Activated CD8-positive, alpha-beta memory T cell treated with anti-CD3 and anti-CD28 coated beads, Interleukin-2, amount 50 U/mL, for 24 hours (primary cell): Measurements from ENCODE around the gene ZFYVE28.

Experiments used
- DNase-seq: peaks from one replicate; pipeline ENCODE4 v3.0.0-alpha.2; 2020; ENCODE audit errors: extremely low read depth

Gene ZFYVE28

DNA sequence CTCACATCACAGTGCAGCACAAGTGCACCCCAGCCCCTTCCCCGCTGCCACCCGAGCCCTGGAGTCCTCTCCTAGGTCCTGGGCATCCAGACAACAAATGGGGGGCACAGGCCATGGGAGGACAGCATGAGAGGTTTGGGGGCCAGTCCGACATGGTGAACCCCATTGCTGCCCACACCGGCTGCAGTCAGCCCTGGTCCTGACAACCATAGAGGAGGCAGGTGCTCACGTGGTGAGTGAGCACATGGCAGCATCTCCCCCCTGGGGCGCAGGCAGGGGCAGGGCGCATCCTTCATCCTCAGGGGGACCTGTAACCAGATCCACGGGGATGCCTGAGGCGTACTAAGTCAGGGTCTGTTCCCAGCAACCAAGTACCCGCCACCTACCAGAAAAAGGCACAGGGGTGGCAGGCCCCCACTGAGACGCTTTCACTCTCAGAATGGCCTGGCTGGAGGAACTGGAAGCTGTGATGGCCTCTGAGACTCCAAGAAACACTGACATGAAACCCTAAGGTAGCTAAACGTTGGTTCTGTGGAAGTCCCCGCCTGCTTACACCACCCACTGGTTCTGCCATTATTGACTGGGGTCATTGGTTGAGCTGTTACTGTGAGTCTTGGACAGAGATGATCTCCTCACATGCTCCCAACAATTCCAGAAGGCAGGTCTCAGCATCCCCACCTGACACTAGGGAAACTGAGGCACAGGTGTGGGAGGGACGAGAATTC, 6.5 kb downstream of the ZFYVE28 start:
- DNase-seq, result no peak

DNA sequence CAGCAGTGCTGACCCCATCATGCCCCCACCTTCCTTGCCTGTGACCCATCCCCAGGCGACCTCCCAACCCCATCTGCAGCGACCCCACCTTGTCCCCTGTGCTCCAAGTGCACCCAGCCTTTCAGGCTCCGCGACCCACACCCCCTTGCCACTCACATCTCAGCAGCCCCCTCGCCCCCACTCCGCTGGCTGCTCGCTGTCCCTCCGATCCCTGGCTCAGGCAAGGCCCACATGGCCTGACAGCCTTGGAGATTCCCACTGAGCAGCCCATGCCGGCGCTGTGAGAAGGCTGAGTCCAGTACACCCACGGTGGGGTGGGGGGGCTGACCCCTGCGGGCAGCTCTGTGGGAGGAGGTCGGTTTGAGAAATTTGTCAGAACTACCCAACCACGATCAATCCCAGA, 9.1 kb downstream of the ZFYVE28 start:
- no peak for DNase-seq

DNA sequence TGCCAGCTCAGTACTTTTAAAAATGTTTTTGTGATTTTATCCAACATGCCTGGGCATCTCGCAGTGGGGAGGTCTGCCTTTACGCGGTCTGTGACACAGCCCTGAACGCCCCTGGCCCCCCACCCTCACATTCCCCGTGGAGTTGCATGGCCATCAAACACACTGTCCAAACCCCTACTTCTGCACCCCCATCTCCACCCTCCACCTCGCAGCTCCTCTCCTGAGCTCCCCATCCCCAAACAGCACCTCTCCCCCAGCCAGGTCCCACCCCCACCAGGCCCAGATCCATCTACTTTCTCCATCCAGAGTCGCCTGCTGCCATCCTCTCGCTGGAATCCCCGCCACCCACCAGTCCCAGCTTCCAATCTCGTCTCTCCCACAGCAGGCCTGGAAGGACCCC, 9.5 kb downstream of the ZFYVE28 start:
- no peak for DNase-seq

DNA sequence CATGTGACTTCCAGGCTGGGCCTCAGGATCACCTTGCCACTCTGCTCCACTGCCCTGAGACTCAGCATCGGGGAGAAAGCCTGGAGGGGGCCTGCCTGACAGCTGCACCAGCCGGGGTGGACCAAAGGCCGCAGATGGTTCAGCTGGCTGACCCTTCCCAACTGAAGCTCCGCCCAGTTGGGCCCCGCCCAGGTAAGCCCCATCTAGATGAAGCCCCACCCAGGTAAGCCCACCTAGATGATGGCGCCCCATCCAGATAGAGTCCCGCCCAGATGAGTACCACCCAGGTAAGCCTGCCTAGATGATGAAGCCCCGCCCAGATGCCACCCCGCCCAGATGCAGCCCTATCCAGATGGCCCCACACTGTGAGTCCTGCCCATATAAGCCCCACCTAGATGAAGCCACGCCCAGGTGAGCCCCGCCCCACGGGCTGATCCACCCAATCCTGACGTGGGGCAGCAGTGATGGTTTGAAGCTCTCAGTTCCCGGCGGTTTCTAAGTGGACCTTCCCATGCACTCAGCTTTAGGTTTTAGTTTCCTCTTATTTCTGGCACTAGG, 10.0 kb downstream of the ZFYVE28 start:
- DNase-seq, result no peak

DNA sequence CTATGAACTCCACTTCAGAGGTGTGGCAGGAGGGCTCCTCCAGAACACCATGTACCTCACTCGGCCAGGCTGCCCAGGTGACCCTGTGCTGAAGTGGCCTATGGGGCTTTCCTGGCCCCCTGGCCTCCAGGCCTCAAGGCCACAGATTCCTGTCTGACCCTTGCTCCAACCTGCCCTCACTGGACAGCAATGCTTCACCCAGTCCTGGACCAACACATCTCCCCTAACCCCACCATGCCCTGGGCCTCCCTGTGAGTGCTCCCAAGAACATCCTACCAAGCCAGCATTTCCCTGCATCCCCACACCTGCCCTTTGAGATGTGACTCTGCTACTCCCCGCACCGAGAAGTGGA, 10.5 kb downstream of the ZFYVE28 start:
- no peak for DNase-seq

DNA sequence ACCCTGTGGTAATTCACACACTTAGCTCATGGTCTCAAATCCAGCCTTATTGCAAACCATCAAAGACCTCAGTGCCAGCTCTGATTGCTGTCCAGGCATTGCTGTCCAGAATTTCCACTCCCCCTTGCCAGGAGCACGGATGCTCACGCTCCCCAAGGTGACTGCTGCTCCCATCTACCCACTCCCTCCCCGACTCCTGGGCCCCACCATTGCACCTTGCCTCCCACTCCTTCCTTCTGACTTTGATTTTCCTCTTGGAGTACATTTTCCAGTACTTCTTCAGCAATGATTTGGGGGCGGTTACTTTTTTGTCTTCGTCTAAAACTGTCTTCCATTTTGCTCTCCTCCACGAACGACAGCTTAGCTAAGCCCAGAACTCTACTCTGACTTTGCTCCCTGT, 11.5 kb downstream of the ZFYVE28 start:
- DNase-seq, result no peak

DNA sequence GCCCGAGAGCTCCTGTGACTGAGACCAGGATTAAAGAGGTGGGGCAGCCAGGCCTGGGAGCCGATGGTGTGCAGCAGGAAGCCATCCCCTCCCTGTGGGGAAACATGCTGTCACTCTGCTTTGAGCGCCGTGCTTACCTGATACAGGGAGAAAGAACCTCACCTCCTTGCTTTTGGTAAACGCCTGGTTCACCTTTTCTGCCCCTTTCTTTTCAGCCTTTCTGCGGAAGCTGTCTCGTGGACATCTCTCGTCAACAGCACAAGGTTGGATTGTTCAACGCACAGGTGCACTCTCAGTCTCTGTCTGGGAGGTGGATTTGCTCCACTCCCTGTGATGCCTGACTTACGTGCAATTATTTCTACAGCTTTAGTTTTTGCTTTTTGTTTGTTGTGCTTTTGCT, 12.0 kb downstream of the ZFYVE28 start:
- no peak for DNase-seq

DNA sequence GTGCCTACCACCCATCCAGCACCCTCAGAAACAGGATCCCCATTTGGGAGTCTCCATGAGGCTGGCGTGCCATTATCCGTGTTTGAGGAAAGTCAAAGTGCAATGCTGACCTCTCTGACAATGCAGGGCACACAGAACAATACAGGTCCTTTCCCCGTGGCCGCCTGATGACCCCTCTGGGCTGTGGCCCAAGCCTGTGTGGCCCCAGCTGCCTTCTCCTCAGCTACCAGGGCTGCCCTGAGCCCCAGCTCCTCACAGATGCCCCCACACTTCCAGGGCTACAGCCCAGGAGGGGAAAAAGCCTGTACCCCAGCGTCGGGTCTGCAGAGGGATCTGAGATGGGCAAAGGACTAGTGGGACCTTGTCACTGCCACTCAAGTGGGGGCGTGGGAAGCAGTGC, 15.5 kb downstream of the ZFYVE28 start:
- DNase-seq, result no peak

DNA sequence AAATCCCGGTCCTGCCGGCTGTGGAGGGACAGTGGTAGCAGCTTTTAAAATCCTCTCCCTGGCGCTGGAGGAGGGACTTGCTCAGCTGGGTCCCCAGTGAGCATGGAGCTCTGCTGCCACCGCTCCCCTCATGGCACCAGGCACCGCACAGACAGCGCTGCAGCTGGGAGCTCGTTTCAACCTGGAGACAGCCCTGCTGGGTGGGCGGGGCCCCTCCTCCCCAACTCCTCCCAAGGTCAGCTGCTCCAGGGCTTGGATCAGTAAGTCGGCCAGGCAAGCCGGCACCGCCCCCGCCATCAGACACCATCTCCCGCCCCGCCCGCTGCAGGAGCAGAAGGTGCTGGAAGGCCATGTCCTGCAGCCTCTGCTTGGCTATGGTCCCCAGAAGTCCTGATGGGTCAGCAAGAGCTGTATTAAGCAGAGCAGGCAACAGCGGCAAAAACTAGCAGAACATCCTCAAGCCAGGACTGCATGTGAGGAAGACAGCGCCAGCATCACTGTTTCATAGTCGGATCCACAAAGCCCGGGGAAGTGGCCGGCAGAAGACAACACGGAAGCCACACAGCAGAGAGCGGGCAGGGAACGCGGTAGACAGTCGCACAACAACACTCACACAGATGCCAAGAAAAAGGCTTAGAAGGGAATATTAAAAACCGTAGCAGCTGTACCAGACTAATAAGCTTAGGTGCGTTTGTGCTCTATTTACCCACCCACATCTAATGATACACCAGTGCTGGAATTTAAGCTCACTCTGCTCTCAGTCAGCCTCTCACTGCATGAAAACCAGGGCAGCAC, 16.2 kb downstream of the ZFYVE28 start:
- no peak for DNase-seq

DNA sequence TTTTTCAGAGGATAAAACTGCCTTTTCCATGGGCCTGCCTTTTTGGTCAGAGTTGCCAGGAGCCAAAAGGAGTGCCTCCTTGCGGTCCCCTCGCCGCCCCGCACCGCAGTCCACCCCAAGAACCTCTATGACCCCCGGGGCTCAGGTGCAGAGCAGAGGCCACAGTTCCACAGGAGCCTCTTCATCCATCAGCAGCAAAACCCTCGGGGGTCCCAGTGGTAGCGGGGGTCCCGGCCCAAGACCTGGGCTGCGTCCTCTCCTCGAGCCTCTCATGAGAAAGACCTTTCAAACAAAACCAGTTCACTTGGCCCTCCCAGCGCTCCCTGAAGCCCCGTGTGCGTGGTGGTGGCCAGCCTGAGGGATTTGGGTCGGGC, 16.8 kb downstream of the ZFYVE28 start:
- no peak for DNase-seq

DNA sequence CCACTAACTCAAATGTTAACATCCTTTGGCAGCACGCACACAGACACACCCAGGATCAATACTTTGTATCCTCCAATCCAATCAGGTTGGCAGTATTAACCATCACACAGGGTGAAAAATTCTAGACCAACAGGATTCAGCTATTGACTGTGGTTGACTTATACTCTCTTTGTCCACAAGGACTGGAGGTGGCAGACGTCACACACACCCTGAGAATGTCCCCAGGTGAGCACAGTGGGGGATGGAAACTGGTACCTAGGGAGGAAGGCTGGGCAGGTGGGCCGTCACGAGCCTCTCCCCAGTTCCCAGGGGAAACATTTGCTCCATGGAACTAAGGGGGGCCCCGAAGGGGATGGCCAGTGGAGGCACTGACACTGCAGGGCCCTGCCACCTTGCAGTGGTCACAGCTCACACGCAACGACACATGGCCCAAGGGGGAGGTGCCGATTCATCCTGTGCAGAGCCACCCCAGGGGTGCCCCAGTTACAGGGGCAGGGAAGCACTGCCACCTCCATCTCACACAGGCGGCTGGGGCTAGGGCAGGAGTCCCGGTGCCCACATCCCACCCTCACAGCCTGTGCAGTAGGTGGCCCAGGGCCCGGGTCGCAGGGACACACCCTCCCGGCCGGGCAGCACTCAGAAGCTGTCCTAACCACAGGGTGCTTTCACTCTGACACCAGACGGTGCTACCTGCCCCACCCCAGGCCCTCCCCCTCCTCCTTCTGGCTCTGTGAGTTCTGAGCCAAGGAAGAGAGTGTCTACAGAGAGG, 17.4 kb downstream of the ZFYVE28 start:
- DNase-seq, result no peak

DNA sequence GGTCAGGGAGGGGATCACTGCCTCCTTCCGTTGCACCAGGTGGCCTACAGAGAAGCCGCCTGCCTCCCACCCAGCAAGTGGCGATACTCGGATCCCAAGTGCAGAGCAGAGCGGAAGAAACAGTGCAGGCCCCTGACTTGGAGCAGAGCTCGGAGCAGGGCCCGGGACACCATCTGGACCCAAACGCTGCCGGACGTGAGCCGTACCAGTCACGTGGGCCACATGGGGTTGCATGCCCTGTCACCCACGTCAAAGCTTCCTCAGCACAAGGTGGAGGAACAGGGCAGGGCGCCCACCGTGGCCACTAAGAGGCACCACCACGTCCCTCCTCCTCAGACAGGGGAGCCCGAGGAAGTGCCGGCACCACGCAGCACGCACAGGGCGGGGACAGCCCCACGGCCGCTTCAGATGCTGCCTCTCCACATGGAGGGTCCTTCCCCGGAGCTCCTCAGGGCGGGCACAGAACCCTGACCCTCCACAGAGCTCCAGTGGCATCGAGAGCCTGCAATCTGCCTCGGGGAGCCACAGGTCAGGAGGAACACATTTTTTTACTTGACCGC, 18.7 kb downstream of the ZFYVE28 start:
- no peak for DNase-seq

DNA sequence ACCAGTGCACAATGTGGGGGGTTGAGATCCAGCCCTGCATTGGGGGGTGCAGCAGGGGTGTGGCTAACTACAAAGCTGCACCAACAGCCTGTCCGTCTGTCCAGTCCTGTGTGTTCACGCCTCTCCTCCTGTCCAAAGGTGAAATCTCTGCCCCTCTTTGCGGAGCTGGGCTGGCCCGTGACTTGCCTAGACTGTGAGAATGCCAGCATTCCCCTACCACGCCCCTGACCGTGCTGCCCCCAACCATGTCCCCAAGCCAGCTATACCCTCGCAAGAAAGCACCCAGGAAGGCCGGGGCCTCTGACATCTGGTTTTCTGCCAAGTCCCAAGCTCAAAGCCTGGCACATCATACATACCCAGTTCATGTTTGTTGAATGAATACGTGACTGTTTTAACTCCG, 19.2 kb downstream of the ZFYVE28 start:
- no peak for DNase-seq

DNA sequence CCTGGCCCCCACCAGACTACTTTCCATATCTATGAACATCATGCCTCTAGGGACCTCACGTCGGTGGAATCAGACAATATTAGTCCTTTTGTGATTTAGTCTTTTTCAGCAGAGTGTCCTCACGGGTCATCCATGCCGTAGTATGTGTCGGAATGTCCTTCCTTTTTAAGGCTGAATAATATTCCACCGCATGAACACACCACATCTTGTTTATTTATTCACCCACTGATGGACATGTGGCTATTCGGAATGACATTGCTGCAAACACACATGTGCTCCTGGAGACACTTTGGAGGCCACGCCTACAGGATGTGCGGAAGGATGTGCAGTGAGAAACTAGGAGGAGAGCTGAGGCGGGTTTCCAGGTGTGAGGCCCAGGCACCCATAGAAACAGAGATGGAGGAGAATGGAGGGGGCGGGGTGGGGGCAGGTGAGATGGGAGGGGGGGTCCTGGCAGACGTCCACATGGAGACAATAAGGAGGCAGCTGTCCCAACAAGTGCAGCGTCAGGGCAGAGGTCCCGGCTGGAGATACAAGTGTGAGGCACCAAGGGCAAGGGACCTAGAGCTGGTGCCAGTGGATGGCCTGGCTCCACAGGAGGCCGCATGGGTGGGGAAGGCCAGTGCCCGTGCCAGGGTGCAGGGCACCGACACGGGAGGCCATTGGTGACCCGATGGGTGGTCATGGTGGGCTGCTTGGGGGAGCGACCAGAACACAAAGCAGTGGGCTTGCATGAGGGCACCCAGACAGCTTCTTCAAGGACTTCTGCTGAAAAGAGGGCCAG, 20.7 kb downstream of the ZFYVE28 start:
- no peak for DNase-seq

DNA sequence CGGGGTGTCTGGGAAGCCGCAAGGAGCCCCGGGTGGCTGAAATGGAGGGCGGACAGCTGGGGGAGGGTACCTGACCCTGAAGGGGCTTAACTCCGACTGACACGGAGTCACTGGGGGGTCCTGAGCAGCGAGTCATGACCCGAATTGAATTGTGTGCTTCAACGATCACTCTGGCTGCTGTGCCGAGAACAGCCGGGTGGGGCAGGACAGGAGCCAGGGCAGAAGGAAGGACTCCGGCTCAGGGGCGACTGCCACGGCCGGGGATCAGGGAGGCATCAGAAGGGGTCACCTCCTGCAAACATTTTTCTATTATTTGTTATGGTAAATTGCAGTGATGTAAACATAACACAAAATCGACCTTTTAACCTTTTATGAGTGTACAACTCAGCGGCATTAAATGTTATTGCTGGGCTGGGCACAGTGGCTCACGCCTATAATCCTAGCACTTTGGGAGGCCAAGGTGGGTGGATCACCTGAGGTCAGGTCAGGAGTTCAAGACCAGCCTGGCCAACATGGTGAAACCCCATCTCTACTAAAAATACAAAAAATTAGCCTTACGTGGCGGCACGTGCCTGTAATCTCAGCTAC, 21.6 kb downstream of the ZFYVE28 start:
- DNase-seq, result no peak

DNA sequence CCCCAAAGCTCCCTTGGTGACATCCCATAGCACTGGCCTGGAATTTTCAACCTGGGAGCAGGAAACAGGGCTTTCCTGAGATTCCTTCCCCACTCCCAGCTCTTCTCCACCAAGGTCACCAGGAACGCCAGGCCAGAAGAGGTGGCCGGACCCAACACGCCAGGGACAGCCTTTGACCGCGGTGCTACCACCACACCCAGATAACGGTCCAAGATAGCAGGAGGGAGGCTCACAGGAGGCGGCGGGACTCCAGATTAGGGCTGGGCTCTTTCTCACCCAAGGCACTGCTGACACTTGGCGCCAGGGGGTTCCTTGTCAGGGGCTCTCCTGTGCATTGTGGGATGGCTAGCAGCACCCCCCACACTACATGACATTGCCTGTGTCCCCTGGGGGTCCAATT, 22.9 kb downstream of the ZFYVE28 start:
- no peak for DNase-seq

DNA sequence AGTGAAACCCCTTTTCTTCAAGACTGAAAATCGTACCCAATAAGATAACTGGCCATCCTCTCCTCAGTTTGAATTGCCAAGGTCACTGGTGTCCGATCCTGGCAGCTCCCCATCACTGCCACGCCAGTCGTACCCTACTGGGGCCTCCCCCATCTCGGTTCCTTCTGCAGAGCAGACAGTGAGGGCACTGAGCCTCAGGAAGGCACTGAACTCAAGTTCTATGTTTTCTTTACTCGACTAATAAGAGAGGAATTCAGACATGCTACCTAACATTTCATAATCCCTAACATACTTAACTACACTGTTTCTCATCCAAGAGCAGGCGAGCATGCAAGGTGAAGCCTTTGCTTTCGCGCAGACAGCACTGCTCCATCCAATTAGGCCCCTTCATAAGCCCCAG, 23.4 kb downstream of the ZFYVE28 start:
- DNase-seq, result no peak

DNA sequence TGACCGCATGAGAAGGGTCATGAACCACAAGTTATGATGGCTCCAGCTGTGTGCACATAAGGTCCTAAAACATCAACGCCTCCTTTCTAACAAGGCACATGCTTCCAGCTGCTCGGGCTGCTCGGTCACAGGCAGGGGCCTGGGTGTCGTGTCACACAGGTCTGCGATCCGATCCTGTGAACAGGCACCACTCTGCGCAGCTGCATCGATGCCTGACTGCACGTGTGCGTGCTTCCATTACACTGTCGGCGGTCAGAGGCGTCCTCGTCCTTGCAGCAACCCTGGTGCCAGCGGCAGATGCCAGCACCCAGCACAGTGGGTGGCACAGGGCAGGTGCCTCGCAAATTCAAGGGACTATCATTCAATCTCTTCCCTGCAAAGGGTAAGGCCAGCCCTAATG, 23.9 kb downstream of the ZFYVE28 start:
- no peak for DNase-seq

DNA sequence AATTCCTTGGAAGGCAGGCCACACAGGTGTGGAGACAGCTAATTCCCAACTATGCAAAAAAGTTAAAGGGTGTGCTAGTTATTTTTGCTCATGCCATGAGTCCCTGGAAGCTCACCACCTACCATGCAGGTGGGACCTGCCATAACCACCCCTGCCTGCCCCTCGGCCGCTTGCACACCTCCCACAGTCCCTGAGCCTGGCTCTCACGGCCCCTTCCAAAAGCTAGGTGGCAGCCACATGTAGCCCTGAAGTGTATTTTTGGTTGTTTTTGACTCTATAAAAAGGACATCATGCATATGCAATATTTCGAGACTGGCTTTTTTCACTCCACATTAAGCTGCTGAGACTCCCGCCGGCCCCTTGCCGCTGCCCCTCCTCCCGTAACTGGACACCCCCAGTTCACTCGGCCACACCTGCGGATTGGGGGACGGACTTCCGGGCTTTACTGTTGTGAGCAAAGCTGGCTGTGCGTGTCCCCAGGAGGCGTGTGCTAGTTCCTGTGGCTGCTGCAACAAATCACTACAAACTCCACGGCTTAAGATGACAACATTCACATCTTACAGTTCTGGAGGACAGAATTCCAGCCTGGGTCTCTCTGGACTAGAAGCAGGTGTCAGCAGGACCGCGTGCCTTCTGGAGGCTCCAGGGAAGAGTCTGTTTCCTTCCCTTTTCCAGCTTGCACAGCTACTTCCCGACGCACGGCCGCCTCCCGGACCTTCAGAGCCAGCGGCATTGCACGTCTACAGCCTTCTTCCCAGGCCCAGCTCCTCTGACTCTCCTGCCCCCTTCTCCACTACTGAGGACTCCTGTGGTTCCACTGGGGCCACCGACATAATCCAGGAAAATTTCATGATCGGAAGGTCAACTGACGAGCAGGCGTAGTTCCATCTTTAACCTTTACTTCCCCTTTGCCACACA, 24.8 kb downstream of the ZFYVE28 start:
- no peak for DNase-seq
